Trophoblast cell (in vitro differentiated cells and primary cell): ENCODE results near the gene PNPLA7.

Experiments used
- DNase-seq, 2 donors: peaks; one replicate each; pipeline ENCODE4 v3.0.0-alpha.2; 2016
- H2AFZ ChIP-seq: 2 replicates; pipeline ENCODE4 v1.6.1; 2013; ENCODE audit warnings: low read length, moderate library complexity, mild to moderate bottlenecking; ENCODE audit not compliant: insufficient read depth, poor library complexity
- H2AK5ac ChIP-seq: 2 replicates; pipeline ENCODE4 v1.6.1; 2013; ENCODE audit warnings: mild to moderate bottlenecking, low read length
- H2BK120ac ChIP-seq: 2 replicates; pipeline ENCODE4 v1.6.1; 2013; ENCODE audit warnings: low read length, mild to moderate bottlenecking, moderate library complexity; ENCODE audit not compliant: insufficient read depth, poor library complexity
- H2BK12ac ChIP-seq: 2 replicates; pipeline ENCODE4 v1.6.1; 2013; ENCODE audit warnings: mild to moderate bottlenecking, low read length, moderate library complexity
- H2BK5ac ChIP-seq: 2 replicates; pipeline ENCODE4 v1.6.1; 2013; ENCODE audit warnings: low read length, low read depth, moderate library complexity, mild to moderate bottlenecking; ENCODE audit not compliant: poor library complexity
- H3K14ac ChIP-seq: 2 replicates; pipeline ENCODE4 v1.6.1; 2013; ENCODE audit warnings: mild to moderate bottlenecking, low read length
- H3K18ac ChIP-seq: 2 replicates; pipeline ENCODE4 v1.6.1; 2013; ENCODE audit warnings: mild to moderate bottlenecking, low read length
- H3K23ac ChIP-seq: 2 replicates; pipeline ENCODE4 v1.6.1; 2013; ENCODE audit warnings: low read length
- H3K27ac ChIP-seq: 2 replicates; pipeline ENCODE4 v1.5.1; 2013; ENCODE audit warnings: low read depth, mild to moderate bottlenecking, inconsistent platforms, low read length, moderate library complexity
- H3K27me3 ChIP-seq: 2 replicates; pipeline ENCODE4 v1.6.1; 2013; ENCODE audit warnings: inconsistent platforms, mild to moderate bottlenecking, low read length, moderate library complexity; ENCODE audit not compliant: insufficient read depth
- H3K36me3 ChIP-seq, 2 experiments: 1 replicate in 1 of 2; 2 replicates in 1 of 2; pipeline ENCODE4 v1.6.1; 2013; ENCODE audit warnings: low read length in 2 of 2, mild to moderate bottlenecking in 2 of 2, moderate library complexity in 1 of 2; ENCODE audit not compliant: insufficient read depth in 2 of 2, control insufficient read depth in 1 of 2
- H3K4ac ChIP-seq: 2 replicates; pipeline ENCODE4 v1.6.1; 2013; ENCODE audit warnings: low read depth, mild to moderate bottlenecking, low read length, moderate library complexity
- H3K4me1 ChIP-seq, 2 experiments: 1 replicate in 1 of 2; 2 replicates in 1 of 2; pipeline ENCODE4 v1.6.1; 2013; ENCODE audit warnings: low read length in 2 of 2, mild to moderate bottlenecking in 2 of 2, moderate library complexity in 1 of 2; ENCODE audit not compliant: insufficient read depth in 2 of 2, control insufficient read depth in 1 of 2
- H3K4me2 ChIP-seq: 2 replicates; pipeline ENCODE4 v1.6.1; 2013; ENCODE audit warnings: inconsistent platforms, mild to moderate bottlenecking, low read length, moderate library complexity
- H3K4me3 ChIP-seq: 2 replicates; pipeline ENCODE4 v1.5.1; 2013; ENCODE audit warnings: mild to moderate bottlenecking, low read depth, low read length, inconsistent platforms
- H3K79me1 ChIP-seq: one replicate; pipeline ENCODE4 v1.6.1; 2013; ENCODE audit warnings: low read length
- H3K79me2 ChIP-seq: 2 replicates; pipeline ENCODE4 v1.6.1; 2013; ENCODE audit warnings: low read length, mild to moderate bottlenecking; ENCODE audit not compliant: control insufficient read depth, insufficient read depth, poor library complexity
- H3K9ac ChIP-seq: 2 replicates; pipeline ENCODE4 v1.6.1; 2013; ENCODE audit warnings: mild to moderate bottlenecking, low read length
- H3K9me3 ChIP-seq: 2 replicates; pipeline ENCODE4 v1.6.1; 2013; ENCODE audit warnings: low read depth, mild to moderate bottlenecking, control low read depth, inconsistent platforms, low read length; ENCODE audit not compliant: insufficient read depth
- H4K12ac ChIP-seq: 2 replicates; pipeline ENCODE4 v1.6.1; 2013; ENCODE audit warnings: low read depth, mild to moderate bottlenecking, low read length, moderate library complexity
- H4K8ac ChIP-seq: 2 replicates; pipeline ENCODE4 v1.6.1; 2013; ENCODE audit warnings: low read depth, mild to moderate bottlenecking, low read length, moderate library complexity
- H4K91ac ChIP-seq: one replicate; pipeline ENCODE4 v1.6.1; 2013; ENCODE audit warnings: low read depth, mild to moderate bottlenecking, low read length, moderate library complexity
- WGBS: extraction: QIAGEN DNeasy Blood & Tissue Kit; methylation state at CpG from one replicate; pipeline ENCODE4 v1.1.7; 2013; ENCODE audit warnings: missing lambda C conversion rate; ENCODE audit not compliant: insufficient read length, insufficient coverage; ENCODE audit errors: extremely low coverage; 5-methylcytosine and 5-hydroxymethylcytosine counted together

PNPLA7 gene

GRCh38 chr9:137421838-137422603, 128.2 kb downstream of the PNPLA7 start:
- H2BK12ac ChIP-seq = no peak overlapping the region
- H4K91ac ChIP-seq = peak overlapping the region; percentile 83
- peak overlapping the region; percentile 80 for H3K9ac ChIP-seq
- H2BK5ac ChIP-seq = no peak overlapping the region
- H3K9me3 ChIP-seq = no peaks in the 10 kb centered on the region
- H3K18ac ChIP-seq = peak overlapping the region; percentile 39
- H3K79me2 ChIP-seq = peaks cover 5% of the 10 kb centered on the region
- no peaks in the 10 kb centered on the region for H3K36me3 ChIP-seq
- peak overlapping the region; percentile 85 for H4K8ac ChIP-seq
- peak overlapping the region; percentile 80 for H3K4me3 ChIP-seq
- peak in 1 of 2 donors; percentile 13 for DNase-seq
- H3K4me1 ChIP-seq = peaks cover 3 to 18% of the 10 kb centered on the region in 2 experiments
- no CpG with 5 or more reads among the region's 11 CpGs for WGBS
- no peak overlapping the region for H2AK5ac ChIP-seq
- H2AFZ ChIP-seq = peak overlapping the region; percentile 12
- peak overlapping the region; percentile 67 for H3K14ac ChIP-seq
- H4K12ac ChIP-seq = peak overlapping the region; percentile 7
- peak overlapping the region; percentile 96 for H3K4me2 ChIP-seq
- H2BK120ac ChIP-seq = no peak overlapping the region
- no peaks in the 10 kb centered on the region for H3K27me3 ChIP-seq
- peaks cover 12% of the 10 kb centered on the region for H3K79me1 ChIP-seq
- H3K27ac ChIP-seq = no peak overlapping the region
- H3K23ac ChIP-seq = no peak overlapping the region
- peak overlapping the region; percentile 16 for H3K4ac ChIP-seq

GRCh38 chr9:137417161-137418021, 132.8 kb downstream of the PNPLA7 start:
- Histone ChIP-seq H3K27ac (no peak overlapping the region), H3K9me3 (no peaks in the 10 kb centered on the region), H4K12ac (no peak overlapping the region), H2AK5ac (no peak overlapping the region), H3K27me3 (no peaks in the 10 kb centered on the region), H3K4me2 (no peak overlapping the region), H4K91ac (no peak overlapping the region), H3K4ac (no peak overlapping the region), H2BK12ac (no peak overlapping the region), H2BK5ac (no peak overlapping the region), H3K14ac (no peak overlapping the region), H3K36me3 (no peaks in the 10 kb centered on the region), H3K79me1 (peaks cover 2% of the 10 kb centered on the region), H3K9ac (no peak overlapping the region), H2AFZ (no peak overlapping the region), H3K79me2 (peaks cover 2% of the 10 kb centered on the region), H3K4me3 (no peak overlapping the region), H4K8ac (no peak overlapping the region), H3K23ac (no peak overlapping the region), H3K4me1 (peaks cover 3% of the 10 kb centered on the region in 2 experiments), H3K18ac (no peak overlapping the region), H2BK120ac (no peak overlapping the region)
- WGBS = no CpG with 5 or more reads among the region's 99 CpGs
- DNase-seq = no peak

DNA sequence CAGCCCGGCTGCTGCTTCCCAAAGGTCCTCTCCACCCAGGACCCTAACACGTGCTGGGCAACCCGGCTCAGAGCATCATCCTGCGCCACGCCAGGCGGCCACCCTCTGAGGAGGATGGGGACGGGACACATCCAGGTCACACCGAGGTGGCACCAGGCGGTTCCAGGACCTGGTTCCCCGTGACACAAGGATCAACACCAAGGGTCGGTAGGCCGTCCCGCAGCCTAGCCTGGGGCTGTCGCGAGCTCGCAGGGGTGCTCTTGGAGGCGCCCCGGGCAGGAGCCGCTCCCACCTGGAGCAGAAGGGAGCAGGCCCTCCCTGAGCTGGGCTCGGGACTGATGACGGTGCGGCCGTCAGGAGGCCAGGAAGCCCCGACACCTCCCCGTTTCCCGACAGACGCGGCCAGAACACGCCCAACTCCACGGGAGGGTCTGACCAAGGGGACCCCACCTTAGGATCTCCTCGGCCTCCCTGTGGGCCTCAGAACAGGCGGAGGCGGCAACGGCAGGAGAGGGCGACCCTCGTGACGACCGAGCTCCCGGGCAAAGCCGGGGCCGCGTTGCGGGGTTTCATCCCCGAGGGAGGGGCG, 133.5 kb downstream of the PNPLA7 start:
- H4K12ac ChIP-seq = no peak overlapping the region
- no peaks in the 10 kb centered on the region for H3K79me1 ChIP-seq
- H3K36me3 ChIP-seq = no peaks in the 10 kb centered on the region
- no peak overlapping the region for H3K27ac ChIP-seq
- no peak overlapping the region for H3K9ac ChIP-seq
- no peak overlapping the region for H3K4ac ChIP-seq
- peaks cover 0 to 4% of the 10 kb centered on the region in 2 experiments for H3K4me1 ChIP-seq
- H3K4me2 ChIP-seq = no peak overlapping the region
- H2AK5ac ChIP-seq = no peak overlapping the region
- no peak overlapping the region for H4K91ac ChIP-seq
- H2BK120ac ChIP-seq = no peak overlapping the region
- H3K23ac ChIP-seq = no peak overlapping the region
- no peaks in the 10 kb centered on the region for H3K79me2 ChIP-seq
- no peaks in the 10 kb centered on the region for H3K9me3 ChIP-seq
- no peak for DNase-seq
- H2BK12ac ChIP-seq = no peak overlapping the region
- no CpG with 5 or more reads among the region's 45 CpGs for WGBS
- no peak overlapping the region for H3K18ac ChIP-seq
- no peaks in the 10 kb centered on the region for H3K27me3 ChIP-seq
- no peak overlapping the region for H3K14ac ChIP-seq
- no peak overlapping the region for H2AFZ ChIP-seq
- no peak overlapping the region for H2BK5ac ChIP-seq
- H4K8ac ChIP-seq = no peak overlapping the region
- H3K4me3 ChIP-seq = no peak overlapping the region

GRCh38 chr9:137416006-137416562, 134.1 kb downstream of the PNPLA7 start:
- Histone ChIP-seq H3K18ac (no peak overlapping the region), H4K12ac (no peak overlapping the region), H3K4me1 (peaks cover 0 to 5% of the 10 kb centered on the region in 2 experiments), H3K4me3 (no peak overlapping the region), H3K23ac (no peak overlapping the region), H4K8ac (no peak overlapping the region), H4K91ac (no peak overlapping the region), H2AFZ (no peak overlapping the region), H2BK120ac (no peak overlapping the region), H3K27me3 (no peaks in the 10 kb centered on the region), H2BK12ac (no peak overlapping the region), H3K79me2 (no peaks in the 10 kb centered on the region), H2AK5ac (no peak overlapping the region), H3K27ac (no peak overlapping the region), H3K9me3 (no peaks in the 10 kb centered on the region), H3K9ac (no peak overlapping the region), H3K36me3 (no peaks in the 10 kb centered on the region), H3K4me2 (no peak overlapping the region), H3K79me1 (no peaks in the 10 kb centered on the region), H3K4ac (no peak overlapping the region), H2BK5ac (no peak overlapping the region), H3K14ac (no peak overlapping the region)
- no CpG with 5 or more reads among the region's 23 CpGs for WGBS
- DNase-seq = no peak
